Brain microvascular endothelial cell (primary cell): ENCODE results near the gene PACSIN2.

Experiments
- DNase-seq: peaks from one replicate; pipeline ENCODE4 v3.0.0-alpha.2; 2020
- H3K27ac ChIP-seq: fragments of 250-450 bp; sonication (Bioruptor Pico); 2 replicates; pipeline ENCODE4 v1.5.1; 2020; ENCODE audit warnings: mild to moderate bottlenecking, moderate library complexity
- H3K27me3 ChIP-seq: fragments of 250-450 bp; sonication (Bioruptor Pico); replicated peaks from 2 replicates; pipeline ENCODE4 v1.5.1; 2020; ENCODE audit warnings: mild to moderate bottlenecking
- H3K36me3 ChIP-seq: fragments of 250-450 bp; sonication (Bioruptor Pico); replicated peaks from 2 replicates; pipeline ENCODE4 v1.5.1; 2020; ENCODE audit warnings: mild to moderate bottlenecking
- H3K4me3 ChIP-seq: 2 replicates; pipeline ENCODE4 v1.5.1; 2011; ENCODE audit warnings: low read depth, mild to moderate bottlenecking, control low read depth, low read length, moderate library complexity
- CTCF ChIP-seq: IDR thresholded peaks from 2 replicates; pipeline ENCODE4 v1.5.1; 2011; ENCODE audit warnings: low read depth, mild to moderate bottlenecking, moderate library complexity, low read length, control low read depth, inconsistent platforms; ENCODE audit errors: missing control alignments
- in situ Hi-C: cut with HindIII; loops from 2 replicates; pipeline ENCODE4 v1.10.0; 2017; ENCODE audit warnings: low sequenced_read_pairs, low pct_ligation_motif_present

PACSIN2 gene

GRCh38 chr22:43014316-43014868, 557 bp downstream of the PACSIN2 start:
- H3K27ac ChIP-seq = peak overlapping the region; percentile 64
- no peaks in the 10 kb centered on the region for H3K27me3 ChIP-seq
- no peak for DNase-seq
- no peaks in the 10 kb centered on the region for H3K36me3 ChIP-seq
- peak overlapping the region; percentile 86 for H3K4me3 ChIP-seq
- no peak for TF ChIP-seq CTCF
- in situ Hi-C loops = no loop called here

- DNase-seq = no peak
- H3K36me3 ChIP-seq = no peaks in the 10 kb centered on the region
- H3K4me3 ChIP-seq = peak overlapping the region; percentile 86
- no peak overlapping the region for H3K27ac ChIP-seq
- no peaks in the 10 kb centered on the region for H3K27me3 ChIP-seq
- no peak for TF ChIP-seq CTCF
- in situ Hi-C loops = no loop called here
Measured at GRCh38 chr22:43013355-43014315, 1.3 kb downstream of the PACSIN2 start.

GRCh38 chr22:43012390-43012789, 2.6 kb downstream of the PACSIN2 start:
- Histone ChIP-seq H3K27ac (no peak overlapping the region), H3K36me3 (no peaks in the 10 kb centered on the region), H3K4me3 (no peak overlapping the region), H3K27me3 (no peaks in the 10 kb centered on the region)
- no peak for TF ChIP-seq CTCF
- in situ Hi-C loops = no loop called here
- DNase-seq = no peak

GRCh38 chr22:43011079-43011478, 3.9 kb downstream of the PACSIN2 start:
- no peaks in the 10 kb centered on the region for H3K36me3 ChIP-seq
- H3K27me3 ChIP-seq = no peaks in the 10 kb centered on the region
- in situ Hi-C loops = no loop called here
- no peak for DNase-seq
- peak; percentile 29 for TF ChIP-seq CTCF
- H3K4me3 ChIP-seq = no peak overlapping the region
- H3K27ac ChIP-seq = no peak overlapping the region

GRCh38 chr22:43009444-43009843, 5.5 kb downstream of the PACSIN2 start:
- no peak overlapping the region for H3K4me3 ChIP-seq
- no peak for TF ChIP-seq CTCF
- in situ Hi-C loops = no loop called here
- H3K27me3 ChIP-seq = no peaks in the 10 kb centered on the region
- DNase-seq = no peak
- H3K36me3 ChIP-seq = no peaks in the 10 kb centered on the region
- H3K27ac ChIP-seq = no peak overlapping the region
